ENCODE measurements around the gene PLCD1. TPM values are rescaled to one million over a fixed set of nuclear protein-coding genes. Genes with fewer than 3 reads are reported as not detected.

PLCD1 gene
- total and polyA plus RNA-seq, 2 of the 13 experiments (the other 11 are each of a cell fraction or from before 2014, with no cell fraction given), result 10.1 to 12.4 TPM

GRCh38 chr3:37964716-37965115, 64.7 kb downstream of the PLCD1 start (continued):
- no peak for TF ChIP-seq GABPA (IDR thresholded peaks at IDR 0.05; ENCODE audit: low read depth, low read length)
- peak; percentile 9; the same call in 1 of the 2 replicates for TF ChIP-seq GABPA (CRISPR knock-in tag; IDR thresholded peaks at IDR 0.05; ENCODE audit: low read depth)
- TF ChIP-seq ZBTB43 (CRISPR knock-in tag; conservative IDR thresholded peaks at IDR 0.05), result 0 out of 2 replicates have a peak, but pooled peaks have one; percentile 47
- TF ChIP-seq RXRB (CRISPR knock-in tag; IDR thresholded peaks at IDR 0.05; ENCODE audit: borderline replicate concordance), result peak; percentile 39
- 0 out of 2 replicates have a peak, but pooled peaks have one; percentile 62 for TF ChIP-seq KLF11 (CRISPR knock-in tag; IDR thresholded peaks at IDR 0.05)
- TF ChIP-seq, protein P1, sequence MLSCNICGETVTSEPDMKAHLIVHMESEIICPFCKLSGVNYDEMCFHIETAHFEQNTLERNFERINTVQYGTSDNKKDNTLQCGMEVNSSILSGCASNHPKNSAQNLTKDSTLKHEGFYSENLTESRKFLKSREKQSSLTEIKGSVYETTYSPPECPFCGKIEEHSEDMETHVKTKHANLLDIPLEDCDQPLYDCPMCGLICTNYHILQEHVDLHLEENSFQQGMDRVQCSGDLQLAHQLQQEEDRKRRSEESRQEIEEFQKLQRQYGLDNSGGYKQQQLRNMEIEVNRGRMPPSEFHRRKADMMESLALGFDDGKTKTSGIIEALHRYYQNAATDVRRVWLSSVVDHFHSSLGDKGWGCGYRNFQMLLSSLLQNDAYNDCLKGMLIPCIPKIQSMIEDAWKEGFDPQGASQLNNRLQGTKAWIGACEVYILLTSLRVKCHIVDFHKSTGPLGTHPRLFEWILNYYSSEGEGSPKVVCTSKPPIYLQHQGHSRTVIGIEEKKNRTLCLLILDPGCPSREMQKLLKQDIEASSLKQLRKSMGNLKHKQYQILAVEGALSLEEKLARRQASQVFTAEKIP (CRISPR knock-in tag; IDR thresholded peaks at IDR 0.05; ENCODE audit: borderline replicate concordance), result no peak
- TF ChIP-seq KAT8 (CRISPR knock-in tag; IDR thresholded peaks at IDR 0.05), result peak; percentile 37; the same call in 1 of the 2 replicates
- TF ChIP-seq DMAP1 (CRISPR knock-in tag; IDR thresholded peaks at IDR 0.05), result 0 out of 2 replicates have a peak, but pooled peaks have one; percentile 26
- TF ChIP-seq POGZ (CRISPR knock-in tag; IDR thresholded peaks at IDR 0.05), result peak; percentile 24; the same call in 1 of the 2 replicates
- peak; percentile 45; the same call in 1 of the 2 replicates for TF ChIP-seq TARDBP (CRISPR knock-in tag; IDR thresholded peaks at IDR 0.05)
- no peak for TF ChIP-seq HINFP (CRISPR knock-in tag; IDR thresholded peaks at IDR 0.05; ENCODE audit: low read depth)
- no peak for TF ChIP-seq FOXK1 (CRISPR knock-in tag; IDR thresholded peaks at IDR 0.05; ENCODE audit: borderline replicate concordance, low read depth)
- TF ChIP-seq MIXL1 (CRISPR knock-in tag; IDR thresholded peaks at IDR 0.05), result peak; percentile 86
- TF ChIP-seq, protein P2, sequence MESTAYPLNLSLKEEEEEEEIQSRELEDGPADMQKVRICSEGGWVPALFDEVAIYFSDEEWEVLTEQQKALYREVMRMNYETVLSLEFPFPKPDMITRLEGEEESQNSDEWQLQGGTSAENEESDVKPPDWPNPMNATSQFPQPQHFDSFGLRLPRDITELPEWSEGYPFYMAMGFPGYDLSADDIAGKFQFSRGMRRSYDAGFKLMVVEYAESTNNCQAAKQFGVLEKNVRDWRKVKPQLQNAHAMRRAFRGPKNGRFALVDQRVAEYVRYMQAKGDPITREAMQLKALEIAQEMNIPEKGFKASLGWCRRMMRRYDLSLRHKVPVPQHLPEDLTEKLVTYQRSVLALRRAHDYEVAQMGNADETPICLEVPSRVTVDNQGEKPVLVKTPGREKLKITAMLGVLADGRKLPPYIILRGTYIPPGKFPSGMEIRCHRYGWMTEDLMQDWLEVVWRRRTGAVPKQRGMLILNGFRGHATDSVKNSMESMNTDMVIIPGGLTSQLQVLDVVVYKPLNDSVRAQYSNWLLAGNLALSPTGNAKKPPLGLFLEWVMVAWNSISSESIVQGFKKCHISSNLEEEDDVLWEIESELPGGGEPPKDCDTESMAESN (CRISPR knock-in tag; conservative IDR thresholded peaks at IDR 0.05), result no peak
- TF ChIP-seq TEAD3 (CRISPR knock-in tag; optimal IDR thresholded peaks at IDR 0.05; ENCODE audit: borderline replicate concordance), result peak; percentile 69
- TF ChIP-seq SOX13 (IDR thresholded peaks at IDR 0.05), result no peak
- peak in 1 of 2 experiments; percentile 58; a peak in 2 of 4 replicates for TF ChIP-seq SOX13 (CRISPR knock-in tag; conservative IDR thresholded peaks at IDR 0.05 in 1 of 2, IDR thresholded peaks at IDR 0.05 in 1 of 2)
- TF ChIP-seq HOXA3 (CRISPR knock-in tag; IDR thresholded peaks at IDR 0.05), result peak; percentile 19; the same call in 1 of the 2 replicates
- 0 out of 2 replicates have a peak, but pooled peaks have one; percentile 7 for TF ChIP-seq ZNF292 (CRISPR knock-in tag; IDR thresholded peaks at IDR 0.05; ENCODE audit: borderline replicate concordance, low read depth)
- TF ChIP-seq CHD4 (IDR thresholded peaks at IDR 0.05; ENCODE audit: borderline replicate concordance, low read length), result no peak
- 0 out of 2 replicates have a peak, but pooled peaks have one; percentile 15 for TF ChIP-seq TFAP4 (IDR thresholded peaks at IDR 0.05; ENCODE audit: borderline replicate concordance, low read depth)
- no peak for TF ChIP-seq SOX6 (IDR thresholded peaks at IDR 0.05)
- peak; percentile 87 for TF ChIP-seq SOX6 (CRISPR knock-in tag; IDR thresholded peaks at IDR 0.05)
- 0 out of 2 replicates have a peak, but pooled peaks have one; percentile 59 for TF ChIP-seq HNRNPL (IDR thresholded peaks at IDR 0.05; ENCODE audit: low read depth, low read length)

Data from HepG2 (cell line).